T-cell (primary cell): ENCODE measurements around the gene GTF3C1. TPM values are rescaled to one million over a fixed set of nuclear protein-coding genes. Genes with fewer than 3 reads are reported as not detected.

Source experiments
- total RNA-seq, 35 experiments: library from RNA in 6 of 35; stranded (reverse) in 6 of 35; fragments of 120-200 nt in 1 of 35; gene quantifications; one replicate each; pipeline versions ENCODE4 v1.2.1 to v1.2.4 and lab custom pipeline; 2013 to 2026

The GTF3C1 gene
- total RNA-seq, 5 donors from 2014 or later (not counting 1 experiment from before 2014, with no cell fraction given) = 60.3 to 72.8 (median 61.4) TPM

Other genes starting within 250 kb of the GTF3C1 start
- 100 to 1,000 TPM; 186 to 281 (median 221) TPM for gene IL4R, start 235.9 kb downstream of the GTF3C1 start, total RNA-seq
- 10 to 100 TPM; 35.6 to 44.3 (median 38.2) TPM for gene IL21R, start 147.7 kb downstream of the GTF3C1 start, total RNA-seq
- gene KATNIP, start 231 bp upstream of the GTF3C1 start, total RNA-seq = 10 to 100 TPM; 14.6 to 26.8 (median 18.7) TPM